ENCODE data around the gene KRT38. TPM values are rescaled to one million over a fixed set of nuclear protein-coding genes. Genes with fewer than 3 reads are reported as not detected.

Gene KRT38
- total RNA-seq: not detected in 2 replicates

- DNase-seq (ENCODE audit: low read depth in 2 of 2): no peak
Observed at GRCh38 chr17:41440531-41441033, at the start of gene KRT38. KRT38 (minus strand) TSS chr17:41440983; CDS start chr17:41440921, 62 bp downstream.

DNA sequence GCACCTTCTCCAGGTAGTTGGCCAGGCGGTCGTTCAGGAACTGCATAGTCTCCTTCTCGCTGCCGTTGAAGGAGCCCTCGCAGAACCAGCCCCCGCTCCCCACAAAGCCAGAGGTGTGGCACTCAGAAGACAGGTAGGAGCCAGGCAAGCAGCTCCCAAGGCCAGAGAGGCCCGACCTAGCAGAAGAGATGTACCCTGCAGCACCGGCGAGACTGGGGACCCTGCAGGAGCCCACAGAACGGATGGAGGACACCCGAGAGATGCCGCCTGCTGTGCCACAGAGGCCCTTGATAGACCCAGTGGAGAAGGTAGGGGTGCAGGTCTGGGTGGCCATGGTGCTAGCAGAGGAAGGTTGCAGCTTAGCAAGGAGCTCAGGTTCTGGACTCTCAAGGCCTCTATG, 48.7 kb upstream of the KRT38 start, which contains the start of gene KRT36:
Gene KRT36, minus strand, starts transcription at position 380 of the 400 bp plus-strand sequence. Its CDS starts 46 bp downstream, at position 334.
- no peak for DNase-seq (ENCODE audit: low read depth in 2 of 2)

DNA sequence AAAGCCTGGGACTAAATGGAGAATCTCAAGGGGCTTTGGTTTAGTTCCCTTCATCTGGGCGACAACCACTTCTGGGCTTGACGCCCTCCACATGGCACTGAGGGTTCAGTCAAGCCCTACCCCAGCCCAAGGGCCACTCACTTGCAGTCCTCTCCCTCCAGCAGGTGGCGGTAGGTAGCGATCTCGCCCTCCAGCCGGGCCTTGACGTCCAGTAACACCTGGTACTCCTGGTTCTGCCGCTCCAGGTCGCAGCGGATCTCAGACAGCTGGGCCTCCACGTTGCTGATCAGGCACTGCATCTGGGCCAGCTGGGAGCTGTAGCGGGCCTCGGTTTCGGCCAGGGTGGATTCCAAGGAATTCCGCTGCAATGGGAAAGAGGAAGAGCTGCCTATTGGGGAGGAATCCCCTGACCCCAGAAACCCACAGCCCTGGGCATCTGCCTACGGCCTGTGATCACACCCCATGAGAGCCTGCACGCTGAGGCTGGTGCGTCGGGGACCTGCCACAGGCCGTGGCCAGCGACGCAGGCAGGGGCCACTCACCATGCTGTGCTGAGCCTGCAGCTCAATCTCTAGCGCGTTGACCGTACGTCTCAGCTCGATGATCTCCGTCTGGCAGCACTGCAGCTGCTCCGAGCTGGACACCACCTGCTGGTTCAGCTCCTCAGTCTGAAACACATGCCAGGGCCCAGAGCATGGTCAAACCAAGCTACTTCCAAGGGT, 46.2 kb upstream of the KRT38 start:
- peak; percentile 19 to 46 for DNase-seq (ENCODE audit: low read depth in 2 of 2)

DNA sequence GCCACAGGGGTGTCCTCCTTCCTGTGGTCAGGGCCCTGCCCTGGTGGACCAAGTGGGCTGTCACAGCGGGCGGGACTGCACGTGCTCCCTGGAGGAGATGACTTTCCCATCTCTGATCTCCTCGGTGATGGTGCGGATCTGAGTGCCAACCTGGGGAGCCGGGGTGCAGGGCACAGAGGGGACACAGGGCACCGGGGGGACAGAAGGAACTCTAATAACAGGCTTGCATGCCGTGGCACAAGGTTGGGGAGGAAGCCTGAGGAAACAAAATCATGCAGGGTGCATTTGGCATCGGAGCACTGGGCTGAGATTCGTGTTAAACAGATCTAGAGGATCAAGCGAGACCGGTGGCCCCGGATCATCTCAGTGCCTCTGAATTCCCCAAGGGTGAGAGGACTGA, 45.5 kb upstream of the KRT38 start:
- DNase-seq (ENCODE audit: low read depth in 2 of 2): no peak

DNA sequence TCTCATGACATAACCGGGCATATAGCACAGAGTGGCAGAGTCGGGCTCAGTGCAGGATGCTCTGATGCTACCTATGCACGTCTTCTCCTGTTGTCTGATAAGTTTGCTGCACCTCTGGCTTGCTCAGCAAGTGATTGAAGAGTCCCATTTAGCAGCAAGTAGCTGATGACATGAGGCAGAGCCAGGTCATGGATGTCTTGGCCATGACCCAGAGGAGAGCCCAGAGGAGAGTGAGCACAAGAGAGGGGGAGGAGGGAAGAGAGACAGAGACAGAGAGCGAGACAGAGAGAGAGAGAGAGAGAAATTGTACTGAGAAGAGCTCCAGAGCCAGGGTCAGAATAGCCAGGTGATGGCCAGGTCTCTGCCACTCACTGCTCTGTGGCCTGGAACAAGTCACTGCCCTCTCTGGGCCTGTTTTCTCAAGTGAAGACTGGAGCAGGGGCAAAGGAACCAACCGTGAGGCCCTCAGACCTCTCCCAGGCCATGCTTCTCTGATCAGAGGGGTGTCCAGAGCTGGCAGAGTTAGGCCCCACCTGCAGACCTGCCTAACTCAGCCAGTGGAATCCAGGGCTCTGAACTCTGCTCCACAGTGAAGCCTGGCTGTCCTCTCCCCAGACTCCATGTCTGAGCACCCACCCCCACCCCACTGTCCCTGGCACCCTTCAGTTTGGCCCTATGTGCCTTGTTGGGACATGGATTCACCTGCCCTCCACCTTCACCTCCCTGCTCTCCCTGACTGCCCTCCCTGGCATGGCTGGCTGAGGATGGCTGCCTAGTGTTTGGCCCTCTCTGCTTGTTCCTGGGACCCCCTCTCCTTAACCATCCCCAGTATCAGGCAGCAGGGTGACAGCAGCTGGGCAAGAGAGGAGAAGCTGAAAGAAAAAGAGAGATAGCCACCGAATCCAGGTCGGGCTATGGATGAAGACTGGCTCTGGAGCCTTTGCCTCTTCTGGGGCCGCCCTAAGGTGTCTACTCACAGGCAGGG, 44.4 kb upstream of the KRT38 start:
- DNase-seq (ENCODE audit: low read depth in 2 of 2): no peak

- peak; percentile 31 to 91 for DNase-seq (ENCODE audit: low read depth in 2 of 2)
Observed at GRCh38 chr17:41483991-41484826, 43.4 kb upstream of the KRT38 start.

DNA sequence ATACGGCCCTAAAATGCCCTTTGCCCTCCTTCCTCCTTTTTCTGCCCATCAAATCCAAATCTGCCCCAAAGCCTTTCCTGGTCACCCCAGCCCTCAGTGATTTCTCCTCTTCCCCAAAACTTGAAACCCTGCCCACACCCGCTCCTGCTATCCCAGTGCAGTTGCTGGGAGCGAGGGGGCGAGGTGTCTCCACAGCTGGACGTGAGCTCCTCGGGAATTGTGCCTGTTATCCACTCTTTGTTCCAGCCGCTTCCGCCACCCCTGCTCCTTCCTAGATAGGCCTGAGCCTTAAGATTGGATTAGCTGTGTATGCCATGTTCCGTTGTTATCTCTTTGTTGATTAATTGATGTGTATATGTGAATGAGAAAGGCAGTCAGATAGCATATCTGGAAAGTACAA, 42.7 kb upstream of the KRT38 start:
- DNase-seq (ENCODE audit: low read depth in 2 of 2): no peak

DNA sequence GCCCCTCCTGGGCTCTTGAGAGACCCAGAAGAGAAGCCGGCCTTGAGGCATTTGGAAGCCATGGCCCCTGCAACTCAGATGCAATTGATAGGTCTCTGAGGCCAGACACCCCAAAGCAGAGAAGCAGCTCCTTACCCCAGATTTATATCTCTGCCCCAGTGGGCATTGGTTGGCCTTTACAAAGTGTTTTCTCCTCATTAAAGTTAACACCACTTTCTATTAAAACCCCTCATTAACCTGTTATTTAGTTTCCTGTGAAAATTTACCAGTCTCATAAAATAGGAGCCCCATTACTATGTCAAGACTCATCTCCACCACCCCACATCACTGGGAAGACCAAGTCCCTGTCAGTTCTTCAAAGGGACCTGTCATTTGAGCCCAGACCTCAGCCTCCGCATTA, 40.3 kb upstream of the KRT38 start, which contains the start of gene KRT35:
Gene KRT35, minus strand, starts transcription at position 116 of the 400 bp plus-strand sequence. Its CDS starts 54 bp downstream, at position 62.
- no peak for DNase-seq (ENCODE audit: low read depth in 2 of 2)

- DNase-seq (ENCODE audit: low read depth in 2 of 2): no peak
Observed at GRCh38 chr17:41480581-41480980, 39.8 kb upstream of the KRT38 start.

- no peak for DNase-seq (ENCODE audit: low read depth in 2 of 2)
Observed at GRCh38 chr17:41480136-41480535, 39.4 kb upstream of the KRT38 start.

- no peak for DNase-seq (ENCODE audit: low read depth in 2 of 2)
Observed at GRCh38 chr17:41478237-41478636, 37.5 kb upstream of the KRT38 start.

DNA sequence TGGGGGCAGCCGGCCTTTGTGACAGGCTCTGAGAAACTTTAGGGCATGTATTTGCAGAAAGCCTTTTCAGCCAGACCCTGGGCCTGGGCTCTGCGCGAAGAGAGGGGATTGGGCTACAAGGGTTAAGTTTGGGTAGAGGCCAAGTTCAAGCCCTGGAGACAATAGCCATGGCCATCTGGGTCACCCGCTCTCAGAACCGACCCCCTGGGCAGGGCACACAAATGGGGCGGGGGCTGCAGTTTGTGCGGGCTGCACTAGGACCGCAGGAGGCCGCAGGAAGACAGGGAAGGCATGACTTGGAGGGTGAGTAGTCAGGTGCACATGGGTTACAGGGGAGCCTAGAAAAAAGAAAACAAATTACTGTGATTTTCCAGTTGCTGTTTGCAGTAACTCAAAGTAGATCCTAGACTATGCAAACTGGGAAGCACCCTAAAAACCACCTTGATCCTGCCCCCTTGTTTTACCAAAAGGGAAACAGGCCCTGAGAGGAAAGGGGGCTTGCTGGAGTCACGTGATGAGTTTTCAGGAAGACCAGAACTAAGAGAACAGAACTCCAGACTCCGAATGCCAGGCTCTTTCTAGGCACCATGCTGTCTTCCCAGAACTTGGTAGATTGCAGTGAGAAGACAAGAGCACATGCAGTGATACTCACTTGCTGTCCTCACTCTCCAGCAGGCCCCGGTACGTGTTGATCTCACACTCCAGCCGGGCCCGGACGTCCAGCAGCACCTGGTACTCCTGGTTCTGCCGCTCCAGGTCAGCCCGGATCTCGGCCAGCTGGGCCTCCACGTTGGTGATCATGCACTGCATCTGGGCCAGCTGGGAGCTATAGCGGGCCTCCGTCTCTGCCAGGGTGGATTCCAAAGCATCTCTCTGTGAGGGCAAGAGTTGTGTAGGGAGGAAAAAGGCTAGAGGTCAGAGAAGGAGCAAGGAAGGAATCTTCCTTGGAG, 36.4 kb upstream of the KRT38 start:
- DNase-seq (ENCODE audit: low read depth in 2 of 2): no peak

GRCh38 chr17:41475421-41475820, 34.6 kb upstream of the KRT38 start:
- no peak for DNase-seq (ENCODE audit: low read depth in 2 of 2)

DNA sequence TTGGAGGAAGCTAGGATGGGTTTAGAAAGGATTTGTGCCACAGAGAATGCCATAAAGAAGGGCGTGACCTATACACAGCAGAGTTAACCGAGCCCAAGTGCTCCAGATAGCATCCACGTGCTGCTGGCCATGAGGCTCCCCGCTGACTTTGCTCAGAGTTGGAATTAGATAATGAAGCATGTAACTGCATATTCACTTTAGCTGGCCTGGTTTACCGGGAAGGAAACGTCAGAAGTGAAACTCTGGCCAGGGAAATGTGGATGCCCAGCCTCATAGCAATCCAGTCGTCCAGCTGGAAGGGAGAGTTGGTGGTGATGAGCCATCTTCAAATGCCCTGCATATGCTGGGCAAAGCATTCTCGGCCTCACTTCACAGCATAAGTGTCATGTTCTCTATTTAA, 34.1 kb upstream of the KRT38 start:
- no peak for DNase-seq (ENCODE audit: low read depth in 2 of 2)

- DNase-seq (ENCODE audit: low read depth in 2 of 2): no peak
Observed at GRCh38 chr17:41468346-41468745, 27.6 kb upstream of the KRT38 start.

GRCh38 chr17:41467561-41467960, 26.8 kb upstream of the KRT38 start:
- no peak for DNase-seq (ENCODE audit: low read depth in 2 of 2)

DNA sequence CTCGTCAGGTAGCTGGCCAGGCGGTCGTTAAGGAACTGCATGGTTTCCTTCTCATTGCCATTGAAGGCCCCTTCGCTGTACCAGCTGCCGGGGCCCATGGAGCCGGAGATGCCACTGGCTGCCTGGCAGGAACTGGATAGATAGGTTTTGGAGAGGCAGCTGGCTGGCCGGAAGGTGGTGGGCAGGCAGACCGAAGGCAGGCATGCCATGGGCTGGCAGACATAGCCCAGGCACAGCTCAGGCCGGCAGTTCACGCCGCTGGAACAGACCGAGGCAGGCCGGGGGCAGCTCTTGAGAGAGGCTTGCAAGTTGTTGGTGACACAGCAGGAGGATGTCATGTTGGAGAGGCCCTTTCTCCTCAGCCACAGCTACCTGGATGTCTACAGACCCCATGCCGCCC, 26.2 kb upstream of the KRT38 start, which contains the start of gene KRT32:
Gene KRT32, minus strand, starts transcription at position 399 of the 400 bp plus-strand sequence. Its CDS starts 61 bp downstream, at position 338.
- no peak for DNase-seq (ENCODE audit: low read depth in 2 of 2)

GRCh38 chr17:41464682-41465081, 23.9 kb upstream of the KRT38 start:
- DNase-seq (ENCODE audit: low read depth in 2 of 2): peak in 1 of 2 donors; percentile 60

- no peak for DNase-seq (ENCODE audit: low read depth in 2 of 2)
Observed at GRCh38 chr17:41464173-41464572, 23.4 kb upstream of the KRT38 start.

DNA sequence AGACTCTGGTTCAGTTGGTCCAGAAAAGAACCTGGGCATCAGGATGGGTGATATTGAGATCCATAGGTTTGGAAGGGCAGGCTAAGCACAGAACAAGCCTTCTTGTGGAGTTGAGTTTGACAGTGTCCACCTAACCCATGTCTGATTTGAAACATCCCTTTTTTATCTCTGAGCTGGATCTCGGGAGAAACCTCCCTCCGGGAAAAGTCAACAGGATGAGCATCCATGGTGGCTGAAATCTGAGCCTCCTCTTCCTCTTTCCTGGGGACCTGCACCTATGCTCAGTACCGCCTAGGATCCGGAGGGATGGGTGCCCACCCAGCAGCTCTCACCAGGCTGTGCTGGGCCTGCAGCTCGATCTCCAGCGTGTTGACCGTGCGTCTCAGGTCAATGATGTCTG, 23.0 kb upstream of the KRT38 start:
- no peak for DNase-seq (ENCODE audit: low read depth in 2 of 2)
